Lower lobe of right lung (tissue), 2 donors: ENCODE results near the gene MDGA2. TPM values are rescaled to one million over a fixed set of nuclear protein-coding genes. Genes with fewer than 3 reads are reported as not detected.

Source experiments
- ATAC-seq, 2 donors: fragments of 200-7000 bp; cut with Tn5 transposase; one replicate each; pipeline ENCODE4 v1.9.1; 2020 to 2022; ENCODE audit warnings: mild to moderate bottlenecking in 2 of 2, moderate library complexity in 2 of 2
- DNase-seq: peaks from one replicate; pipeline ENCODE4 v3.0.0-alpha.2; 2020
- H3K27ac ChIP-seq: fragments of 200-600 bp; one replicate; pipeline ENCODE4 v1.8.0; 2022
- H3K27me3 ChIP-seq: fragments of 200-600 bp; one replicate; pipeline ENCODE4 v1.8.0; 2022; ENCODE audit warnings: low read depth
- H3K36me3 ChIP-seq: fragments of 200-600 bp; one replicate; pipeline ENCODE4 v1.8.0; 2022; ENCODE audit warnings: mild to moderate bottlenecking
- H3K4me1 ChIP-seq: fragments of 200-600 bp; one replicate; pipeline ENCODE4 v1.8.0; 2022
- H3K4me3 ChIP-seq: fragments of 200-600 bp; one replicate; pipeline ENCODE4 v1.8.0; 2022; ENCODE audit warnings: mild to moderate bottlenecking
- H3K9me3 ChIP-seq: fragments of 200-600 bp; one replicate; pipeline ENCODE4 v1.8.0; 2022
- intact Hi-C: fragments of 100-400 bp; cut with DNase I; formaldehyde crosslinking; loops from one replicate; pipeline ENCODE4 v1.11.0; 2022
- total RNA-seq: library from RNA; stranded (reverse); fragmentation: NEBNext Ultra II Directional; extraction: Animal tissue kit (Norgen Biotek cat#: 25700); gene quantifications from one replicate; pipeline ENCODE4 v1.2.1, GENCODE V29; 2021
- TF ChIP-seq, protein P1 (sequence below): fragments of 200-600 bp; IDR thresholded peaks from one replicate; pipeline ENCODE4 v1.8.0; 2022; ENCODE audit warnings: antibody characterized with exemption, mild to moderate bottlenecking
- donor health status: DM: no; HTN: yes; CAD: no; lungs with severe emphysema.

The MDGA2 gene
- total RNA-seq, 1 donor from 2014 or later, result 0.24 TPM

DNA sequence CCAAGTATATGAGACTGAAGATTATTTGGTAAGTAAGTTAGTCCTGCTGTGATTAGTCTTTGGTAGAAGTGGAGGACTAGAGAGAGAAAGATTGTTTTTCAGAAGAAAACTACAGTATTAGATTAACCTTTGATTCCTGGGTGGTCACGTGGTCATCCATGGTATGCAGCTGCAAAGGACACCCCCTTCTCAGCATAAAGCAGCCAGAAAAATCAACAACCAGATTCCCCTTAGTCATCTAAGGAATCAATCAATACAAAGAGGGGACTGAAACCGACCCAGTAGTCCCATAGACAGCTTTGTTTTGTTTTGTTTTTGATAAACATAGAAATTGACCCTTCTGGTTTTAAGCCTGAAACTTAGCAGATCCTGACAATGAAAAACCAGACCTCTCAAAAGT lies 30.3 kb upstream of the MDGA2 start:
- ATAC-seq (no peak), DNase-seq (no peak)
- Histone ChIP-seq H3K27ac (no peak overlapping the region), H3K9me3 (no peaks in the 10 kb centered on the region), H3K4me1 (no peaks in the 10 kb centered on the region), H3K27me3 (no peaks in the 10 kb centered on the region), H3K4me3 (no peak overlapping the region), H3K36me3 (no peaks in the 10 kb centered on the region)
- TF ChIP-seq, protein P1, sequence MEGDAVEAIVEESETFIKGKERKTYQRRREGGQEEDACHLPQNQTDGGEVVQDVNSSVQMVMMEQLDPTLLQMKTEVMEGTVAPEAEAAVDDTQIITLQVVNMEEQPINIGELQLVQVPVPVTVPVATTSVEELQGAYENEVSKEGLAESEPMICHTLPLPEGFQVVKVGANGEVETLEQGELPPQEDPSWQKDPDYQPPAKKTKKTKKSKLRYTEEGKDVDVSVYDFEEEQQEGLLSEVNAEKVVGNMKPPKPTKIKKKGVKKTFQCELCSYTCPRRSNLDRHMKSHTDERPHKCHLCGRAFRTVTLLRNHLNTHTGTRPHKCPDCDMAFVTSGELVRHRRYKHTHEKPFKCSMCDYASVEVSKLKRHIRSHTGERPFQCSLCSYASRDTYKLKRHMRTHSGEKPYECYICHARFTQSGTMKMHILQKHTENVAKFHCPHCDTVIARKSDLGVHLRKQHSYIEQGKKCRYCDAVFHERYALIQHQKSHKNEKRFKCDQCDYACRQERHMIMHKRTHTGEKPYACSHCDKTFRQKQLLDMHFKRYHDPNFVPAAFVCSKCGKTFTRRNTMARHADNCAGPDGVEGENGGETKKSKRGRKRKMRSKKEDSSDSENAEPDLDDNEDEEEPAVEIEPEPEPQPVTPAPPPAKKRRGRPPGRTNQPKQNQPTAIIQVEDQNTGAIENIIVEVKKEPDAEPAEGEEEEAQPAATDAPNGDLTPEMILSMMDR, result no peak
- intact Hi-C loops, result no loop called here

DNA sequence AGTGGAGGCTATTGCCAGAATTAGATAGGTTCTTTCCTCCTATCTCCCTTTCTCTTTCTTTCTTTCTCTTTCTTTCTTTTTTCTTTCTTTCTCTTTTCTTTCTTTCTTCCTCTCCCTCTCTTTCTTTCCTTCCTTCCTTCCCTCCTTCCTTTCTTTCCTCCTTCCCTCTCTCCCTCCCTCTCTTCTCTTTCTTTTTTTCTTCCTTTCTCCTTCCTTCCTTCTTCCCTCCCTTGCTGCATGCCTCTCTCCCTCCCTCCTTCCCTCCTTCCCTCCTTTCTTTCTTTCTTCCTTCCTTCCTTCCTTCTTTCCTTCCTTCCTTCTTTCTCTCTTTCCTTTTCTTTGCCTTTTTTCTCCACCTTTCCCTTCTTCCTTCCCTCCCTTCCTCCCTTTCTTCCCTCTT lies 16.4 kb upstream of the MDGA2 start:
- Histone ChIP-seq H3K27me3 (no peaks in the 10 kb centered on the region), H3K27ac (no peak overlapping the region), H3K4me1 (no peaks in the 10 kb centered on the region), H3K4me3 (no peak overlapping the region), H3K9me3 (no peaks in the 10 kb centered on the region), H3K36me3 (no peaks in the 10 kb centered on the region)
- TF ChIP-seq, protein P1, result no peak
- intact Hi-C loops, result no loop called here
- ATAC-seq, result no peak
- no peak for DNase-seq

DNA sequence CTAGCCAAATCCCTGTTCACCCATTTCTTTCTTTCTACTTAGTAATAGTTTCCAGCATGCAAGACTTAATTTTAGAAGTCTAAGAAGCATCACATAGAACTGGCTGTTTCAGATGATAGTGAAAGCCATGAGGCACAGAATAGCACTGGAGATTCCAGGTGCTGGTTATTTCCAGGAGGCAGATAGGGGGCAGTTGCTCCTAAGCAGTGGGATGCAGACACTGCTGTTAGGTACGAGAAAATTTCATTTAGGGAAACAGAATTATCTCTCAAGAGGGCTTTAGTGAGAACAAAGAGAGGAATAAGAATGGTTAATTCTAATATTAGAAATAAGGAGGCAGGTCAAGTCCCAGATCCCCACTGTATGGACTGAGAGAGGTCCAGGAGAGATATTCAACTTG lies 3.6 kb upstream of the MDGA2 start:
- H3K4me1 ChIP-seq, result peaks cover 16% of the 10 kb centered on the region
- no peak for DNase-seq
- intact Hi-C loops, result no loop called here
- H3K36me3 ChIP-seq, result no peaks in the 10 kb centered on the region
- H3K27me3 ChIP-seq, result peaks cover 34% of the 10 kb centered on the region
- no peaks in the 10 kb centered on the region for H3K9me3 ChIP-seq
- TF ChIP-seq, protein P1, result no peak
- no peak overlapping the region for H3K4me3 ChIP-seq
- ATAC-seq, result no peak
- no peak overlapping the region for H3K27ac ChIP-seq

DNA sequence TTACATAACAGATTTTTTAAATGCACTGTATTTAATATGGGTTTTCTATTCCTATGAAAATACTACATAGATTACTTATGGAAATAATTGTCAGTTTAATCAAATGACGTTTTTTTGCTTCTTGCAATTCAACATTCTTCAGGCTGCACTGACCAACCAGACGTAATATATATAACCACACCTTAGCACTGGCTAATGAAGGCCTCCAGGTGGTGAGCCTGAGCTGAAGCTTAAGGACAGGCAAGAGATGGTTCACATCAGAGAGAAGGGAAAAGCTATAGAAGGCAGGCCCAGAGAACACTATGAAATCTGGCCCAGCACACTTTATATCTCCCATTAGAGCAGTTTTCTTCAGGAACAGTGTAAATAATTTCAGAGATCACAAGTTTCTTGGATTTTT lies 2.8 kb upstream of the MDGA2 start:
- TF ChIP-seq, protein P1, result no peak
- Histone ChIP-seq H3K4me1 (peaks cover 16% of the 10 kb centered on the region), H3K27ac (no peak overlapping the region), H3K4me3 (no peak overlapping the region), H3K27me3 (peaks cover 41% of the 10 kb centered on the region), H3K36me3 (no peaks in the 10 kb centered on the region), H3K9me3 (no peaks in the 10 kb centered on the region)
- intact Hi-C loops, result no loop called here
- no peak for ATAC-seq
- DNase-seq, result no peak

DNA sequence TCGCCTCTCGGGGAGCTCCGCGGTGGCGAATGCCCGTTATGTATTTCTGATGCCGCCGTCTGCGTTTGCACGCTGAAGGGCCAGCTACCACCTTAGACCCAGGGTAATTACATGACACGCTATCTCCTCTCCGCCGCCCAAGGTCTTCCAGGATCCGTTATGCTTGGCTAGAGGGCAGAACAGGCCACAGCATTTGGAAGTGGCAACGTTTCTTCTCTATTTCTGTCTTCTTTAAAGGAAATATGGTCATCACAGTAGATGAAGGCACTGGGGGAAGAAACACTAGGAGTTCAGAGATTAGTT lies 861 bp upstream of the MDGA2 start:
- no peak for DNase-seq
- no peak for ATAC-seq
- Histone ChIP-seq H3K9me3 (no peaks in the 10 kb centered on the region), H3K27ac (no peak overlapping the region), H3K4me1 (peaks cover 16% of the 10 kb centered on the region), H3K36me3 (no peaks in the 10 kb centered on the region), H3K27me3 (peaks cover 45% of the 10 kb centered on the region), H3K4me3 (peak overlapping the region; percentile 19)
- intact Hi-C loops, result no loop called here
- TF ChIP-seq, protein P1, result no peak
